GM21367 (cell line): ENCODE results near the gene FARS2.

Experiments
- ATAC-seq: cut with Tn5 transposase; IDR thresholded peaks from one replicate; pipeline ENCODE4 v1.9.1; 2021; ENCODE audit not compliant: unreplicated experiment

The FARS2 gene

GRCh38 chr6:5745081-5745480, 483.8 kb downstream of the FARS2 start:
- no peak for ATAC-seq

- ATAC-seq = no peak
Observed at GRCh38 chr6:5746053-5746758, 484.9 kb downstream of the FARS2 start.

- ATAC-seq = no peak
Observed at GRCh38 chr6:5746759-5747130, 485.4 kb downstream of the FARS2 start.

- no peak for ATAC-seq
Observed at GRCh38 chr6:5747379-5747778, 486.1 kb downstream of the FARS2 start.

- ATAC-seq = no peak
Observed at GRCh38 chr6:5749016-5749650, 487.8 kb downstream of the FARS2 start.

- ATAC-seq = no peak
Observed at GRCh38 chr6:5749651-5750215, 488.4 kb downstream of the FARS2 start.

GRCh38 chr6:5751525-5752390, 490.4 kb downstream of the FARS2 start:
- ATAC-seq = no peak

GRCh38 chr6:5752391-5752680, 491.0 kb downstream of the FARS2 start:
- ATAC-seq = no peak

GRCh38 chr6:5753209-5753608, 491.9 kb downstream of the FARS2 start:
- no peak for ATAC-seq

- ATAC-seq = no peak
Observed at GRCh38 chr6:5754904-5755303, 493.6 kb downstream of the FARS2 start.

- no peak for ATAC-seq
Observed at GRCh38 chr6:5759571-5759970, 498.3 kb downstream of the FARS2 start.

- ATAC-seq = no peak
Observed at GRCh38 chr6:5761370-5761769, 500.1 kb downstream of the FARS2 start.

- no peak for ATAC-seq
Observed at GRCh38 chr6:5762561-5762968, 501.3 kb downstream of the FARS2 start.

- ATAC-seq = no peak
Observed at GRCh38 chr6:5763407-5763806, 502.1 kb downstream of the FARS2 start.

- ATAC-seq = no peak
Observed at GRCh38 chr6:5763871-5764270, 502.6 kb downstream of the FARS2 start.

GRCh38 chr6:5764401-5764955, 503.2 kb downstream of the FARS2 start:
- ATAC-seq = no peak

- no peak for ATAC-seq
Observed at GRCh38 chr6:5765141-5765760, 503.9 kb downstream of the FARS2 start.

GRCh38 chr6:5766260-5766659, 504.9 kb downstream of the FARS2 start:
- no peak for ATAC-seq

- ATAC-seq = no peak
Observed at GRCh38 chr6:5767471-5767870, 506.2 kb downstream of the FARS2 start.

GRCh38 chr6:5771211-5771610, 509.9 kb downstream of the FARS2 start:
- no peak for ATAC-seq

GRCh38 chr6:5771759-5772390, 510.6 kb downstream of the FARS2 start:
- ATAC-seq = no peak
